OCI-LY1 (cell line): ENCODE measurements around the gene CDYL2.

Source experiments
- H2AFZ ChIP-seq: fragments of 200-600 bp; sonication (generic), shearing (Covaris generic); 2 replicates; pipeline ENCODE4 v1.6.0; 2014; ENCODE audit warnings: antibody characterized with exemption, mild to moderate bottlenecking, low read length
- H3F3A ChIP-seq: fragments of 200-600 bp; sonication (generic), shearing (Covaris generic); 2 replicates; pipeline ENCODE4 v1.6.0; 2014; ENCODE audit warnings: mild to moderate bottlenecking, antibody characterized with exemption, low read length, moderate library complexity; ENCODE audit not compliant: insufficient read depth
- H3K27ac ChIP-seq: fragments of 200-600 bp; sonication (generic); 2 replicates; pipeline ENCODE4 v1.5.1; 2014; ENCODE audit warnings: low read length, mixed run types, mild to moderate bottlenecking, low read depth; ENCODE audit not compliant: poor library complexity, severe bottlenecking
- H3K27me3 ChIP-seq: fragments of 200-600 bp; sonication (generic); 2 replicates; pipeline ENCODE4 v1.6.0; 2014; ENCODE audit warnings: antibody characterized with exemption, mild to moderate bottlenecking, low read length, moderate library complexity; ENCODE audit not compliant: insufficient read depth
- H3K36me3 ChIP-seq: fragments of 200-600 bp; sonication (generic); 2 replicates; pipeline ENCODE4 v1.6.1; 2014; ENCODE audit warnings: mild to moderate bottlenecking, antibody characterized with exemption, low read length, moderate library complexity, mixed read lengths; ENCODE audit not compliant: insufficient read depth
- H3K4me1 ChIP-seq: fragments of 200-600 bp; sonication (generic); 2 replicates; pipeline ENCODE4 v1.5.1; 2014; ENCODE audit warnings: mild to moderate bottlenecking, low read length, moderate library complexity; ENCODE audit not compliant: insufficient read depth, severe bottlenecking
- H3K4me2 ChIP-seq: fragments of 200-600 bp; sonication (generic), shearing (Covaris generic); 2 replicates; pipeline ENCODE4 v1.6.1; 2014; ENCODE audit warnings: low read length
- H3K4me3 ChIP-seq: fragments of 200-600 bp; sonication (generic); 2 replicates; pipeline ENCODE4 v1.5.1; 2014; ENCODE audit warnings: low read length, low read depth, mild to moderate bottlenecking, mixed read lengths; ENCODE audit not compliant: poor library complexity, severe bottlenecking
- H3K79me2 ChIP-seq: fragments of 200-600 bp; shearing (Covaris generic); 2 replicates; pipeline ENCODE4 v1.6.1; 2016; ENCODE audit warnings: mixed run types, low read length, mixed read lengths; ENCODE audit not compliant: insufficient read depth
- H3K9ac ChIP-seq: fragments of 200-600 bp; sonication (generic), shearing (Covaris generic); 2 replicates; pipeline ENCODE4 v1.6.1; 2014; ENCODE audit warnings: mild to moderate bottlenecking, low read length, mixed read lengths
- H3K9me2 ChIP-seq: fragments of 200-600 bp; sonication (generic), shearing (Covaris generic); 2 replicates; pipeline ENCODE4 v1.6.1; 2014; ENCODE audit warnings: low read depth, mild to moderate bottlenecking, low read length, mixed read lengths
- H3K9me3 ChIP-seq: fragments of 200-600 bp; shearing (Covaris generic); 2 replicates; pipeline ENCODE4 v1.6.1; 2014; ENCODE audit warnings: low read length, mixed read lengths
- H4K20me1 ChIP-seq: fragments of 200-600 bp; sonication (generic), shearing (Covaris generic); 2 replicates; pipeline ENCODE4 v1.6.0; 2016; ENCODE audit warnings: mild to moderate bottlenecking, low read length; ENCODE audit not compliant: insufficient read depth
- CTCF ChIP-seq: fragments of 200-600 bp; sonication (generic), shearing (Covaris generic); IDR thresholded peaks from 2 replicates; pipeline ENCODE4 v1.5.1; 2017; ENCODE audit warnings: mild to moderate bottlenecking, antibody characterized with exemption, low read length, moderate library complexity, mixed read lengths
- EZH2 ChIP-seq: fragments of 200-600 bp; sonication (generic), shearing (Covaris generic); IDR thresholded peaks from 2 replicates; pipeline ENCODE4 v1.8.0; 2017; ENCODE audit warnings: borderline replicate concordance, mixed run types, mild to moderate bottlenecking, antibody characterized with exemption, low read length, moderate library complexity, mixed read lengths

Gene CDYL2

GRCh38 chr16:80665356-80665755 is 139.0 kb downstream of the CDYL2 start:
- no peaks in the 10 kb centered on the region for H3K79me2 ChIP-seq
- H3K27me3 ChIP-seq: no peaks in the 10 kb centered on the region
- peaks cover 3% of the 10 kb centered on the region; the same call in 1 of the 2 replicates for H3K9me3 ChIP-seq
- TF ChIP-seq EZH2 (no peak), CTCF (no peak)
- no peaks in the 10 kb centered on the region for H3K9me2 ChIP-seq
- H3K27ac ChIP-seq: no peak overlapping the region
- H3K4me3 ChIP-seq: no peak overlapping the region
- H3K9ac ChIP-seq: no peak overlapping the region
- no peaks in the 10 kb centered on the region for H3K36me3 ChIP-seq
- no peaks in the 10 kb centered on the region for H4K20me1 ChIP-seq
- H3K4me2 ChIP-seq: no peak overlapping the region
- H2AFZ ChIP-seq: no peak overlapping the region
- H3F3A ChIP-seq: no peaks in the 10 kb centered on the region
- H3K4me1 ChIP-seq: peaks cover 7% of the 10 kb centered on the region

- Histone ChIP-seq H3K9me3 (peaks cover 7% of the 10 kb centered on the region; the same call in 1 of the 2 replicates), H4K20me1 (no peaks in the 10 kb centered on the region), H3K9ac (no peak overlapping the region)
Observed at GRCh38 chr16:80664786-80665185, 139.6 kb downstream of the CDYL2 start.

GRCh38 chr16:80664226-80664625 is 140.2 kb downstream of the CDYL2 start:
- no peak for TF ChIP-seq CTCF
- TF ChIP-seq EZH2: no peak
- H3K4me3 ChIP-seq: no peak overlapping the region
- no peaks in the 10 kb centered on the region for H3F3A ChIP-seq
- H4K20me1 ChIP-seq: no peaks in the 10 kb centered on the region
- no peaks in the 10 kb centered on the region for H3K27me3 ChIP-seq
- no peak overlapping the region for H3K9ac ChIP-seq
- no peaks in the 10 kb centered on the region for H3K9me2 ChIP-seq
- peaks cover 8% of the 10 kb centered on the region; the same call in 1 of the 2 replicates for H3K9me3 ChIP-seq
- H3K27ac ChIP-seq: no peak overlapping the region
- no peak overlapping the region for H2AFZ ChIP-seq
- H3K4me1 ChIP-seq: no peaks in the 10 kb centered on the region
- H3K36me3 ChIP-seq: no peaks in the 10 kb centered on the region
- no peaks in the 10 kb centered on the region for H3K79me2 ChIP-seq
- no peak overlapping the region for H3K4me2 ChIP-seq

More at GRCh38 chr16:80664786-80665185, 139.6 kb downstream of the CDYL2 start:
- Histone ChIP-seq H3K79me2 (no peaks in the 10 kb centered on the region), H3K27me3 (no peaks in the 10 kb centered on the region), H2AFZ (no peak overlapping the region), H3K4me1 (peaks cover 1% of the 10 kb centered on the region), H3K9me2 (no peaks in the 10 kb centered on the region), H3F3A (no peaks in the 10 kb centered on the region), H3K4me2 (no peak overlapping the region), H3K36me3 (no peaks in the 10 kb centered on the region), H3K4me3 (no peak overlapping the region), H3K27ac (no peak overlapping the region)
- TF ChIP-seq CTCF: no peak
- TF ChIP-seq EZH2: no peak
